Measurements from ENCODE around the gene NFIA.

The NFIA gene

GRCh38 chr1:61190153-61190552 is 107.8 kb downstream of the NFIA start:
- no peak for DNase-seq

- DNase-seq, result no peak
Observed at GRCh38 chr1:61190618-61191432, 108.5 kb downstream of the NFIA start.

DNA sequence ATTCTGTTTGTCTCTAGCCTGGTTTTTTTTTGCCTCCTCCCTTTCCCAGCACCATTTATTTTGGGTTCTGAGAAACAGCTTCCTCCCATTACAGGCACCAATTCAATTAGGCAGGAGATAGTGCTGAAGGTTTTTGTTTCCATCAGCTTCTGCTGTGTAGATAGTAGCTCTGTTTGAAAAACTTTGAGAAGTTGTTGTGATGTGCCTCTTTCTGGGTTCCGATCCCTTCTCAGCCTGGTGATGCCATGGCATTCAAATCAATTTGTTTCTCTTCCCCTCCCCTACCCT is 109.0 kb downstream of the NFIA start:
- no peak for DNase-seq

DNA sequence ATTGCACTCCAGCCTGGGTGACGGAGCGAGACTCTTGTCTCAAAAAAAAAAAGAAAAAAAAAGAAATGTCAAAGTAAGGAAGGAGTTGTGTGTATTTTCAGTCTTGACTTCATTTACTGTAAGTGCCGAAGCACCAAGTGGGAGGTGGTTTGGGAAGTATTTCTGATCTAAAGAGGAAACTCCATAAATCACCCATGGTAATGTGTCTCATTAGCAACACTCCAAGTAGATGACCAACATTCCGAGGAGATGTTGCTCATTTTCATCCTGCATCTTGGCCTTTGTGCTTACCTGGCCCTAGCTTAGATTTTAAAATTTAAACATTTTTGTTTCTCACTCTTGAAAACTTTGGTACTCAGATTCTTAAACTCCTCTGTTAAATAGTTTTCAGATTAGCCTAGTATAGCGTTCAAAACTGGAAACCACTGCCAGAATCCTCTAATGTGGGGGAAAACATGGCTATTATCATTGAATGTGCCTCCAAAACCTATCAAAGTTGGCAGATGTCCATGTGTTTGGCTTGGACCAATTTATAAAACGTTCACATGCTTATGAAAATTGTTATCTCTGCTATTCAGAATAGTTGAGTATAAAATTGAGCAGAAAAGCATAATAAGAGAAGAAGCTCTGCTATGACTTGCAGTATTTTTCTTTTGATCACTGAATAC is 110.4 kb downstream of the NFIA start:
- DNase-seq, result peak; percentile 14

DNA sequence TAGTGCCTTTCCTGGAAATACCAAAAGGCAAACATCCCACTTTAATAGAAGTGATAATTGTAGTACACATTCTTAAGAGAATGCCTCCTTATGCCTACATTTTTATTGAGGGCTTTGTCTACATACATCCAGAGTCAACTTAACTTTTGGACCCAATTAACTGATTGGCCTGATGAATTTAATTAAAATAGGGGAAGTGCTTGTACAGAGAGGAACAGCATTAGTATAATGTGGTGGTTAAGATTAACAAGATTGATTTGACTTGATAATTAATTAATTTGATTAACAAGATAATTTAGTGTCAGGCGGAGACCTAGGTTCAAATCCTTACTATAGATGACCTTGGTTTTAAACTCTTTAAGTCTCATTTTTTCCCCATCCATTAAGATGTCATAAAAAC is 111.4 kb downstream of the NFIA start:
- no peak for DNase-seq

DNA sequence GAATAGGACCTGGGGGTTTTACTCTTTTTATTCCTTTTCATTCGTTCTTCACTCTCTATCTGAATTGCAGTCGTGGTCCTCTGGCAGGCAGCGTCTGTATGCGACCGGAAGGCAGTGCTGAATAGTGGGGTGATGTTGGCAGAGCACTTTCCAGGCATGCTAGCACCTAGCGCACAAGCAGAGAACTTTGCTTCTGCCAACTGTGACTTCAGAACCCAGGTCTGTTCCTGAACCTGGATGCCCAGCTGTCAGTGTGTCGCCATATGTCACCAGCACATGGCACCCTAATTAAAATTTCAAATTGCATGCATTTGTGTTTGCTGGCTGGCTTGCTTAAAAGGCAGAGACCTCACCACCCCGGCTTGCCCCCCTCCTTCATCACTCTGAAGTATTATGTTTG is 116.2 kb downstream of the NFIA start:
- no peak for DNase-seq

DNA sequence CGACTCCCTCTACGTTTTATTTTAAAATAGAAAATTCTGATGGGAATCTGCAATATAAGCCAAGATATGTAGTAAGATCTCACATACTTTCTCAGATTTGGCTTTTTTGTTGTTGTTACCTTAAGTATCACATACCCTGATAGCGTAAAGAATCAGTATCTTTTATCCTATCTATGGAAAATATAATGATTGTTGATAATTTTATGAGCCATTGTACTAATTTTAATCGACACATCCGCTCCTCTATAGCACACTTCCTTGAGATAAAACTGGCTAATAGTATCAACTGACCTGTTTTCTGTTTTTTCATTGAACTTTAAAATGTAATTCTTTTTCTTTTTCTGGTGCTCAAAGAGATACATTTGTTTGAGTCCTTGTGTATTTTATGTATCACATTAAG is 118.7 kb downstream of the NFIA start:
- no peak for DNase-seq

DNA sequence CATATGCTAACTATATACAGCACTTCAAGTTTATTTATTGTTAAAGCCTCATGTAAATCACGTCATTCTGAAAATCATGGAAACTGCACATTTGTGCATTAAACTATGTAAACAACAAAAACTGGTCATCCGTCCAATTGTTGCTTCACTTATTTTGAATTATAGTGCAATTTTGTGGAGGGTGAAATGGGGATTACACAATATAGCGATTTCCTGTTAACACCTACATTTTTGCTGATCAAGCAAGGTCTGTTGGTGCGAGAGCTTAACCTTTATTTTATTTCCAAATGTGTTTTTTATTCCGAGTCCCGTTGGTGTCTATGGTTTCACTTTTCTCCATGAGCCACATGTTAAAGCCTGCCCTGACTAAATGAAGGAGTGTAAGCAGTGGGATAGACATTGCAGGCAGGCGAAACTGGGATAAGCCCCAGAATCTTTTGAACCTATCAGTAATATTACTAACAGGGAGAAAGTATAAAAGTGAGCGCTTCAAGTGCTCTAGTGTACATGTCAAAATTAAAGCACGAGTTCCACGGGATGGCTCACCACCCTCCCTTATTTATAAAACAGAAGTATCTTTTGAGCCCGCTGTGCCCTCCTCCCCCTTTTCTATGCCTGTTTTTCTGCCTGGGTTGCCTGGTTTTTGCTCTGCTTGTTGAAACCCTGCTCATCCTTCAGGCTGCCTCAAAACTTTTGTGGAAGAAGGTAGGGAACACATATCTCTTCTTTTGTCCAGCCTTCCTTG is 120.7 kb downstream of the NFIA start:
- DNase-seq, result no peak

DNA sequence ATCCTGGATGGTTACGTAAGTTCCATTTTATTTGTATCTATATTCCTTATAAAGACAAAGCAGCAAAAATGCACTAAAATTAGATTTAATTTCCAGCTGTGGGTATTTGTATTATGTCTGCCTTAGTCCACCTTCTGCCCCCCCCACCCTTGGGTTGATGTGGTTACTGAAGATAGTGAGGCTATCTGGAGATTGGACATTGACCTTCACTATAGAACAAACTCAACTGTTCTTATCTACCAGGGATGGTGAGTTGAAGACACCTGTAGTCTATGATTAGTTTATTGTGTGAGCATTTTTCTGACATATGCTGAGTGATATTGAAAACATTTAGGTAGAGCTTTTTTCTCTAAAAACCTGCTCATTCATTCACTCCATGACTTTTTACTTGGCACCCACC is 122.2 kb downstream of the NFIA start:
- DNase-seq, result no peak

- DNase-seq, result no peak
Observed at GRCh38 chr1:61207416-61207815, 125.1 kb downstream of the NFIA start.

- DNase-seq, result no peak
Observed at GRCh38 chr1:61208172-61208571, 125.8 kb downstream of the NFIA start.

DNA sequence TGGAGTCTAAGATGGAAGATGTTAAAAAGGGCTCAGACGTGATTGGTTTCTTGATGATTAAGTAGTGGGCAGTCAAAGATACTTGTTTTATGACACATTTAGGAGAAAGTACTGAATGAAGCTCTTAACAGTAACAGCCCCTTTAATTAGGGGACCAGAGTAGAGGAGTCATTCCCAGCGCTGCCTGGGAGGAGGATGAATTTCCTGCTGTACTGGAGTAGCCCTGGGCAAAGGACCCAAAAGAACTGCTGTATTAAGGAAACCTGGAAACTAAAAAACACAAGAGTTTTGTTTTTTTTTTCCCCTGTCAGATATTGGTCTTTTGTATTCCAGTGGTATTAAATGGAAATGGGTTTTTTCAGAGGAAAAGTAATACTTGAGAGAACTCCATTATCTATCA is 126.5 kb downstream of the NFIA start:
- DNase-seq, result no peak

- peak; percentile 16 for DNase-seq
Observed at GRCh38 chr1:61210435-61211154, 128.2 kb downstream of the NFIA start.

DNA sequence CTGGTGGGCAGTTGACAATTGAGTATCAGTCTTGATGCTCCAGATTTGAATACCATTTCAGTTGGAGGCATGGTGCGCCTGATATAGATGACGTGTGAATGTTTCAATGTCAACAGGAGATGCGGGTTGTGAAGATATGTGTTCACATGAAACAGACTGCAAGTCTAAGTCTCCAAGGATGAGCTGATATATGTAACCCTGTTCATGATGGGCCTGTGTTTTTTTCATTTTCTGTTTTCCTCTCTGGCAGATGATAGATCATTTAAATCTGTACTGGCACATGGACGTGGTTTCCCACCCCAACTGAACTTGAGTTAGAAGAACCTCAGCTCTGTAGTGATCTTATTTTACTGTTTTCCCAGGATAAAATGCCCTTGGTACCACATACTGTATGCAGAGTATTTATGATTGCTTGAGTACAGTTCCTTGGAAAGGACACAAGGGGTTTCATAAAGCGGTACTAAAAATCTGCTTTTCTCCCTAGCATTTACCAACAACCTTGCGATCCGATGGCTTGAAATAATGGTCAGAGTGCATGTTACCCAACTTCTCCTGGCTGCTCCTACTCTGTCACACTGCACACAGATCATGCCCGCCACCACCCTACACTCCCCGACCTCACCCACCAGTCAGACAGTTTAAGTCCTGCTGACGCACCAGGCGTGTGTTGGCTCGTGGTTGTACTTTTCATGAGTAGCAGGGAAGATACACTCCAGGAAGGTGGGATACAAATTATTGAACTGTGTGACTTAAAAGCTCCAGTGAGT is 131.1 kb downstream of the NFIA start:
- no peak for DNase-seq

DNA sequence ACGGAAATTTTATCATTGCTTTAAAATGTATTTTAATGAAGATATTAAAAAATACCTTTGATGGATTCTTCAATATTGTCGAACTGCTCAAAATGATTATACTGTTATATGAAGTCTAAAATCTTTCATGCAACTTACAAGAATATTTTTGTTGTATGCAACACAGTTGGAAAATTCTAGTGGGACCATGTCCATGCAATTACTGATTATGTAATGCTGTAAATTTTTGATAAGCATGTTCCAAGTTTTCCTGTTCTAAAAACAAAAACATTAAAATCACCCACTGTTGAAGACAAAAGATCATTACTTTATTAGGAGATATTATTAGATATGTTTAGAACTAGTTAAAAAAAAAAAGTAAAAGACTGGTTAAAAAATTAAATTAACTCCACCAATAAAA is 132.8 kb downstream of the NFIA start:
- DNase-seq, result no peak

DNA sequence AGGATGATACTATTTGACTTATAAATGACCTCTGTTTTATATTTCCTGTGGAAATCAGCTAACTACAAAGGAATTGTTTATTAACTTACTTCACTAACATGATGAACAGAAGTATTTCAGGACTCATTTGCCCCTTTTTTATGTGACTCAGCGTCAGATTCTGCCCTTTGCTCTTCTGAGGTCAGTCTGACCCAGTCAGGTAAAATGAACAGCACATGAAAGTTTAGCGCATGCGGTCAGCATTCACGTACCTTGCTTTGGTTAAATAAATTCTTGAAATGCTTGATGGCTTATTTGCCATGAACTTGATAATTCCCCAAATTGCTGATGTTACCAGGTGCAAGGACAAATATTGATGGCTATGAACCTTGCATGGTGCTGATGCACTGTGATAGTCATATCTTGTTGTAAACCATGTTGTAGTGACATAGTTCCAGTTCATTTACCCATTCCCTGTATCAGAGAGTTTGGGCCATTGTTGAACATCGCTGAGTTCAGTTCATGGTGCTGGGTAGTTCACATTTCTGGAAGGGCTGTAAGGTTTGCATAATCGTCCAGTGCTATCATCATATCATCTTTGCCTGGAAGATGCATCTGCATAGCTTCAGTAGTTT is 133.4 kb downstream of the NFIA start:
- DNase-seq, result no peak

- DNase-seq, result no peak
Observed at GRCh38 chr1:61220536-61220935, 138.2 kb downstream of the NFIA start.

DNA sequence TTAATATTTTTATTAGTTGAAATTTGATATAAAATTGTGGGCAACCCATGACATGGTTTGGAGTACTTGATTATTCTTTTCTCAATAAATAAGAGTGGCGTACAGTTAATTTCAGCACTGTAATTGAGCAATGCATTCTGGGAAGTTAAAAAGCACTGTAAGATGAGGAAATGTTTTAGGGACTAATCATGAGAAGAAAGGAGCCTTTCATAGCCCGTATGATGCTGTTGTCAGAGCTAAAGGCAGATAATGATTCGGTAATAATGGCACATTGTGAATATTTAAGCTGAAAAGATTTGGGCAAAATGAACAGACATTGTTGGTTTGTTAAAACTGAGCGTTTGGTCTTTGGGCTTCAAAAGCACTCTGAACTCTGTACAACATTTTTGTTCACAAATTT is 139.3 kb downstream of the NFIA start:
- no peak for DNase-seq

DNA sequence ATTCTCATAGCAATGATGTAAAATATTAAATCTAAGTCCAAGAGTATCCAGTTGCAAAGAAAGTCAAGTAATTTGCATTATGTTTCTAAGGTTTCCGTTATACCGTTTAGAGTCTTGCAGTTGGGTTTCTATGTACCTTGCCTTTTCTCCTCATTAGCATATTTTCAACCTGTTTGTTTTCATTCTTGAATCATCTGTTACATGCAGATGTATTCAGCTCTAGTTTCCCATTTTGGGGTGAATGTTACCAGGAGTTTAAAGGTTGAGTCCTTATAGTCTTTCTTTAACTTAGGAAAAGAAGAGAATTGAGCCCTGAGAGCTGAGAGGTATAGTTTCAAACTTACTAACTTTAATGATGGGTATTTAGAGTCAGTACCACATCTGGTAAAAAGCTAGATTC is 139.9 kb downstream of the NFIA start:
- no peak for DNase-seq

DNA sequence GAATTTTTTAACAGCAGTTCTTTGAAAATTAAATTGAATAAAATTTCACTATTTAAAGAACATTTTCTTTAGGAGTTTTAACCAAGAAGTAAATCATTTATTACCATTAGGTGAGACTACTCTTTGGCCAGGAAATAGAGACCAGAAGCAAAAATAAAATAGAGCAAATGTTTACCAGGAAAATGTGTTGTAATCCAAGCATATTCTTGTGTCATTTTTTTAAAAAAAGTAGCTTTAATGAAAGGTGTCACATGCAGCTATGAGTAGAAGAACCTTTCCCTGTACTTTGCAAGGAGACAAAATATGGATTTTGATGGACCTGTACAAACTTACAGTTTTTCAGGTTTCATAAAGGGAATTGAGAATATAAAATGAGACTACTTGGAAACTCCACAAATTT is 140.8 kb downstream of the NFIA start:
- DNase-seq, result peak; percentile 26

- DNase-seq, result no peak
Observed at GRCh38 chr1:61224609-61225008, 142.2 kb downstream of the NFIA start.

GRCh38 chr1:61225478-61225877 is 143.1 kb downstream of the NFIA start:
- no peak for DNase-seq

Data from OCI-M1 (cell line).